Hepatic stellate cell (primary cell): Measurements from ENCODE around the gene SLC35F6.
"Not testable (repeated sequence)": the region's sequence is repeated elsewhere in the genome, so short reads cannot be mapped to it uniquely, and the experiment has no call there.

Source experiments
- DNase-seq: peaks from one replicate; pipeline ENCODE4 v3.0.0; 2011; ENCODE audit warnings: low spot score

SLC35F6 gene

DNA sequence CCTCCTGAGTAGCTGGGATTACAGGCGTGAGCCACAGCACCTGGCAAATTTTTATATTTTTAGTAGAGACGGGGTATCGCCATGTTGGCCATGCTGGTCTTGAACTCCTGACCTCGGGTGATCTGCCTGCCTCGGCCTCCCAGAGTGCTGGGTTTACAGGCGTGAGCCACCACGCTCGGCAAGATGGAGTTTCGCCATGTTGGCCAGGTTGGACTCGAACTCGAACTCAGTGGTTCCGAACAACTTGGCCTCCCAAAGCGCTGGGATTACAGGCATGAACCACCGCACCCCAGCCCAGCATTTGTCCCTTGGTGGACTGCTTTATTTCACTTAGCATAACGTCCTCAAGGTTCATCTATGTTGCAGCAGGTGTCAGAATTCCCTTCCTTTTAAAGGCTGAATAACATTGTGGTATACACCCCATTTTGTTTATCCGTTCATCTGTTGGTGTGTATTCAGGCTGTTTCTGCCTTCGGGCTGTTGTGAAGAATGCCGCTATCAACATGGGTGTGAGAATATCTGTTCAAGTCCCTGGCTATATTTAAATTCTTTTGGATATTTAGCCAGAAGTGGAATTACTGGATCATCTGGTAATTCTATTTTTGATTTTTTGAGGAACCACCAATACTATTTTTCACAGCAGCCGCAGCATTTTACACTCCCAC lies 20.6 kb downstream of the SLC35F6 start:
- DNase-seq: no peak

- peak; percentile 100 for DNase-seq
Observed at GRCh38 chr2:26785431-26786206, 21.5 kb downstream of the SLC35F6 start, which contains the start of gene CENPA. Gene CENPA (plus strand): TSS chr2:26786056. CDS start chr2:26786197, 141 bp downstream.

- peak; percentile 46 for DNase-seq
Observed at GRCh38 chr2:26786207-26787028, 22.3 kb downstream of the SLC35F6 start.

DNA sequence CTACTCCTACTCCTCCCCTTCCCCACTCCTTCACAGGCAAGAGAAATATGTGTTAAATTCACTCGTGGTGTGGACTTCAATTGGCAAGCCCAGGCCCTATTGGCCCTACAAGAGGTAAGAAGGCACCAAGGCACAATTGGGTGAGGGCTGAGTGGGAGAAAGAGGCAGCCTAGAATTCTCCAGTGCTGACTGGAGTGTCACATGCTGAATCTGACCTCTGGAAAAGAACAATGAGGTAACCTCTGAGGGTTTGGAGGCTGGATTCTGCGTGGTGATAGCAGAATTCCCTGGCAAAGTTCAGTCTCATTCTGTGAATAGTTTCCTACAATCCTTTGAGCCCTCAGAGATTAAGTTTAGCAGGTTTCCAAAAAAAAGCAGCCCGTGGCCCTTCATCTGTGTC lies 28.6 kb downstream of the SLC35F6 start:
- no peak for DNase-seq

- no peak for DNase-seq
Observed at GRCh38 chr2:26793518-26793917, 29.4 kb downstream of the SLC35F6 start.

DNA sequence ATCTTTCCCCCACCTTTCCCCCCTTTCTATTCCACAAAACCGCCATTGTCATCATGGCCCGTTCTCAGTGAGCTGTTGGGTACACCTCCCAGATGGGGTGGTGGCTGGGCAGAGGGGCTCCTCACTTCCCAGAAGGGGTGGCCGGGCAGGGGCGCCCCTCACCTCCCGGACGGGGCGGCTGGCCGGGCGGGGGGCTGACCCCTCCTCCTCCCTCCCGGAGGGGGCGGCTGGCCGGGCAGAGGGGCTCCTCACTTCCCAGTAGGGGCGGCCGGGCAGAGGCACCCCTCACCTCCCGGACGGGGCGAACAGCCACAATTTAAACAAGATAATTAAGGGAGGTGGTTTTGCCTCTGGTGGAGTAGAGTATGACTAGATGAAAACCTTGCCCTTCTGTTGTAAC lies 31.1 kb downstream of the SLC35F6 start:
- not testable (repeated sequence) for DNase-seq

GRCh38 chr2:26801328-26801727 lies 37.2 kb downstream of the SLC35F6 start:
- DNase-seq: no peak

GRCh38 chr2:26801796-26802195 lies 37.7 kb downstream of the SLC35F6 start:
- no peak for DNase-seq

DNA sequence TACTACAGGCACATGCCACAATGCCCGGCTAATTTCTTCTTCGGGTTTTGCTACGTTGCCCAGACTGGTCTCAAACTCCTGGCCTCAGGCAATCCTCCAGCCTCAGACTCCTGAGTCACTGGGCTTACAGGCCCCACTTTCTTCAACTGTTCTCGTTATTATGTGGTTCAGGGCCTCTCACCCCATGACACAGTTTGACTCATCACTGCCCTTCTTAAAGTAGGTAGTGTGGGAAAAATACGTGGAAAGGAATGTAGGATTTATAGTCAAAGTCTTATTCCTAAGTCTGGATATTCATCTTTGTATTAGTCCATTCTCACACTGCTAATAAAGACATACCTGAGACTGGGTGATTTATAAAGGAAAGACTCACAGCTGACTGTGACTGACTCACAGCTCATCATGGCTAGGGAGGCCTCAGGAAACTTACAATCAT lies 41.2 kb downstream of the SLC35F6 start:
- DNase-seq: peak; percentile 36

DNA sequence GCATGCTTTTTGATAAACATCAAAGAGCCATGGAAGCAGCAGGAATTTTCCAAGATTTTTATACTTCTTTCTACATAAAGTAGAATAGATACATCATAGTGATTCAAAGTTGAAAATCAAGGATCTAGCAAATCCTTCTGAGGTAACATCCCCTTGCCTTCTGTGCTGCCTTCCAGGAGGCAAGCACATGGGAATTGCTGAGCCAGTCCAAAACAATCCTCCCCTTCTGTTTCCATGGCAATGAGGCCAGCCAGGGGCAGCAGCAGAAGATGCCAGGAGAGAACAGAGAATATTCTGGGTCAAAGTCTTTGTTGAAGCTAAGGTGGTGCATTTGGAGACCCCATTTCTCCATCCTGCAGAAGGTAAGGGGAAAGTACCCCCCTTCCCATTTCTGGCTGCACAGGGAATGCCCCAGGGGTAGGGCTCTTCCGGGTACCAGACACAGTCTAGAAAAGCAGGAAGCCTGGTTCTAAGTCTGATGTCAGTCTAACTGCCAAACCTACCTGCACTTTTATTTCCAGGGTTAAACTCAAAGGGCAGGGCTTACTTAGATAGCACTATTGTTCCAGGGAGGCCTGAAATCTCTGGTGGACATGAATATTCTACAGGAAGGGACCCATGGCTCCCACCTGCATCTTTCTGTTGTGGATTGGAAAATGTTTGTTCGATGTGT lies 43.8 kb downstream of the SLC35F6 start:
- DNase-seq: peak; percentile 29

DNA sequence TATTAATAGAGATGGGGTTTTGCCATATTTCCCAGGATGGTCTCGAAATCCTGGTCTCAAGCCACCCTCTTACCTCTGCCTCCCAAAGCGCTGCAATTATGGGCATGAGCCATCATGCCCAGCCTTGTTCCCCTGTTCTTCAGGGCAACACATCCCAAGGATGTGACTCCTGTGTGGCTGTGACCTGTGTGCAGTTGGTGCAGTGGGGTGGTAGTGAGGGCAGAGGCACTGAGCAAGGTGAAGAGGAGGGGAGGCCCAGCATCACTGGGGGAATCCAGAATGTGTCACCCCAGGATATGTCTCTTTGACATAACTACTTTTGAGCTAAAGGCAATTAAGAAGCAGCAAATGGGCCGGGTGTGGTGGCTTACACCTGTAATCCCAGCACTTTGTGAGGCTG lies 45.1 kb downstream of the SLC35F6 start:
- DNase-seq: no peak

DNA sequence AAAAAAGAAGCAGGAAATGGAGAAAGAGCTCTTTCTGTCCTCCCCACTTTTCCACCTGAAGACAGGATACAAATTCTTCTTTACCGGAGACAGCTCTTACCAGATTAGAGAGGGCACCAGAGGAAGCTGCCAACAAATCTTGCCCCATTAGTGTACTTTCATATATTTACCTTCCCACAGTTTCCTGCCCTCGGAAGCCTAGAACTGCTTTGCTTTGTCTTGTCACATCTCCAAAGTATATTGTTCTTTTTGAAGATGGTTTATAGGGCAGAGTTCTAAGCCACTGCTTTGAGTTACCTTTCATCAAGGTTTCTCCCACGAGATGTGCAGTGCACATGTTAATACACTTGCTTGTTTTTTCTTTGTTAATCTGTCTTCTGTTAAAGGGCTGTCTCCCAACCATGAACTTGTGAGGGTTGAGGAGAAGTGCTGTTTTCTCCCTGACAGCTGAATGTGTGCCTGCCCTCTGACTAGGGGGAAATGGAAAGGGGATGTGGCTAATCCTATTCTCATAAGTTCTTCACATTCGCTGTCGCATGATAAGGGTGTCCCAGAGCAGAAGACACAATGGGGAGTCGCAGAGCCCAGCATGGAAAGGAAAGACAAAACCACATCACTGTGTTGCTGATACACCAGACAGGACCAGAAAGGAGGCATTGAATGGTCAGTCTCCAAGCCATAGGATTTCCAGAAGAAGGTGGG lies 45.9 kb downstream of the SLC35F6 start:
- no peak for DNase-seq

DNA sequence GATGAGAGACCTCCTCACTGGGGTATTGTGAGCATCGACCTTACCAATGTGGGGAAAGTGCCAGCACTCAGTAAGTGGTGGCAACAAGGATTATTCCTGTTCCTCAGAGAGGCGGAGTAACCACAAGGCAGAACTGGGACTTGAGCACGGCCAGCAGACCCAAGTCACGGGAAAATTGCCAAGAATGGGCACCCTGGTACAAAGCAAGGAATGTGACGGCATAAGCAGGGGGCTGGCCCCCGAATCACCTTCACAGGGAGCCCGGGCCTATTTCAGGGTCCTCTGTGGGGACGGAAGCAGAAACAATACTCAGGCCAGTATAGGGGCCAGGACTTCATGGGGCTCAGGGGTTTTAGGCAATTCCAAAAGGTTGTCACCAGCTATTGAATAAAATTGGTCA lies 47.2 kb downstream of the SLC35F6 start:
- DNase-seq: no peak

- no peak for DNase-seq
Observed at GRCh38 chr2:26811791-26812694, 48.0 kb downstream of the SLC35F6 start.

DNA sequence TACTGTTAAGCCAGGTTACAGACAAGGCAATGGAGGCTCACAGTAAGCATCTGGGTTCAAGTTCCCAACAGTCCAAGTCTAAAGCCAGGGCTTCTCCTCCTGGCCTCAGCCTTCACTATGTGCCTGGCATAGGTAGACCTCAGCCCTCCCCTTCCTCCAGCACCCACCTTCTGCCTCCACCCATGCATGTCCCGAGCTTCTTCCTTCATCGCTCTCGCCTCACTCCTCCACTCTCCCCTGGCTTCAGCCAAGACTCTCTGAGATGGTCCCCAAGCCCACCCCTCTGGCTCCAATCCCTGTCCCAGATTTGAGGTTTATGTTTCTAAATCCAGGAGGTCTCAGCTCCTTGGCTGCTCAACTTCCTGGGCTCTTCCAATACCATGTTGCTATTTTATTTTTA lies 48.6 kb downstream of the SLC35F6 start:
- no peak for DNase-seq

DNA sequence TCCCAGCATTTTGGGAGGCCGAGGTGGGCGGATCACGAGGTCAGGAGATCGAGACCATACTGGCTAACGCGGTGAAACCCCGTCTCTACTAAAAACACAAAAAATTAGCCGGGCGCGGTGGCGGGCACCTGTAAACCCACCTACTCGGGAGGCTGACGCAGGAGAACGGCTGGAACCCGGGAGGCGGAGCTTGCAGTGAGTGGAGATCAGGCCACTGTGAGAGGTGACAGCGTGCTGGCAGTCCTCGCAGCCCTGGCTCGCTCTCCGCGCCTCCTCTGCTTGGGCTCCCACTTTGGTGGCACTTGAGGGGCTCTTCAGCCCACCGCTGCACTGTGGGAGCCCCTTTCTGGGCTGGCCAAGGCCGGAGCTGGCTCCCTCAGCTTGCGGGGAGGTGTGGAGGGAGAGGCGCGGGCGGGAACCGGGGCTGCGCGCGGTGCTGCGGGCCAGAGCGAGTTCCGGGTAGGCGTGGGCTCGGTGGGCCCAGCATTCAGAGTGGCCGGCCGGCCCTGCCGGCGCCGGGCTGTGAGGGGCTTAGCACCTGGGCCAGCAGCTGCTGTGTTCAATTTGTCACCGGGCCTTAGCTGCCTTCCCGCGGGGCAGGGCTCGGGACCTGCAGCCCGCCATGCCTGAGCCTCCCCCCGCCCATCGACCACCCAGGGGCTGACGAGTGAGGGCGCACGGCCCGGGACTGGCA lies 50.1 kb downstream of the SLC35F6 start:
- not testable (repeated sequence) for DNase-seq

GRCh38 chr2:26816893-26817292 lies 52.8 kb downstream of the SLC35F6 start:
- no peak for DNase-seq

DNA sequence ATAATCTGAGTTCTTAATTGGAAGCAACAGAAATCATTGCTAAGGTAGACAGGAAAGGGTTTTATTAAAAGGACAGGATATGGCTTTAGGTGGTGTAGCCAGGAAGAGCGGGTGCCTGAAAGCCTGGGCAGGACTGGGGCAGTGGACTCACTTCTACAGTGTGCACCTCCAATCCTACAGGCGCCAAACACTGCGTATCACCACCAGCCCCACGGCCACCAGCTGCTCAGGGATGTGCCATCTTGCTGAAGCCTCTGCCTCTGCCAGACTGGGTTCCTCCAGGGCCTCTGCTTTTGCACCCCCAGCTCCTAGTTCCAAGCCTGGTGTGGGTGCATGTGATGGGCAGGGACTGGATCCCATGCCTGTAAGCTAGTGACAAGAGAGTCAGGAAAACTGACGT lies 54.2 kb downstream of the SLC35F6 start:
- DNase-seq: no peak

GRCh38 chr2:26818972-26819371 lies 54.9 kb downstream of the SLC35F6 start:
- no peak for DNase-seq

DNA sequence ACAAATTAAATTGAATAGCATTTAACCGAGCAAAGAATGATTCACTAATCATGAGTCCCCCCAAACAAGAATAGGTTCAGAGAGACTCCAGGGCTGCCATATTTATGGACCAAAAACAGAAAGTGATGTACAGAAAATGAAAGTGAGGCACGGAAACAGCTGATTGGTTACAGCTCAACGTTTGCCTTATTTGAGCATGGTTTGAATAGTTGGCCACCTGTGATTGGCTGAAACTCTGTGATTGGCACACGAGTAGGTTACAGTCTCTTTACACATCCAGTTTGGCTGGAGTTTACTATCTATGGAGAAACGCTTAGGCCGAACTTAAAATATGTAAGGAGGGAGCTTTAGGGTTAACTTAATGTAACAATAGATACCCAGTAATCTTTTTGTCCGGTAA lies 56.8 kb downstream of the SLC35F6 start:
- DNase-seq: no peak
